ENCODE measurements around the gene SDC4.

- TF ChIP-seq CTCF (conservative IDR thresholded peaks at IDR 0.05) (peak; percentile 59), EZH2 (IDR thresholded peaks at IDR 0.05; ENCODE audit: low read depth) (no peak)
These were observed 47.3 kb downstream of the SDC4 start for GRCh38 chr20:45300961-45301360.

All from PC-9 (cell line).